GM23248 (cell line): Measurements from ENCODE around the gene NAPSA.

Experiments
- EZH2 ChIP-seq: fragments of 200-600 bp; sonication (generic); IDR thresholded peaks from 2 replicates; pipeline ENCODE4 v1.6.1; 2018; ENCODE audit warnings: antibody characterized with exemption, mild to moderate bottlenecking; ENCODE audit not compliant: insufficient read depth, poor library complexity, severe bottlenecking
- EZH2phosphoT487 ChIP-seq: fragments of 200-600 bp; sonication (generic); IDR thresholded peaks from 2 replicates; pipeline ENCODE4 v1.6.1; 2018; ENCODE audit warnings: antibody characterized with exemption, moderate library complexity, mild to moderate bottlenecking, low read depth; ENCODE audit not compliant: insufficient read depth

GRCh38 chr19:50361290-50362029 lies 4.0 kb downstream of the NAPSA start:
- TF ChIP-seq EZH2 (no peak), EZH2phosphoT487 (no peak)
